ENCODE results near the gene LRRC47.

- TF ChIP-seq, protein P1, sequence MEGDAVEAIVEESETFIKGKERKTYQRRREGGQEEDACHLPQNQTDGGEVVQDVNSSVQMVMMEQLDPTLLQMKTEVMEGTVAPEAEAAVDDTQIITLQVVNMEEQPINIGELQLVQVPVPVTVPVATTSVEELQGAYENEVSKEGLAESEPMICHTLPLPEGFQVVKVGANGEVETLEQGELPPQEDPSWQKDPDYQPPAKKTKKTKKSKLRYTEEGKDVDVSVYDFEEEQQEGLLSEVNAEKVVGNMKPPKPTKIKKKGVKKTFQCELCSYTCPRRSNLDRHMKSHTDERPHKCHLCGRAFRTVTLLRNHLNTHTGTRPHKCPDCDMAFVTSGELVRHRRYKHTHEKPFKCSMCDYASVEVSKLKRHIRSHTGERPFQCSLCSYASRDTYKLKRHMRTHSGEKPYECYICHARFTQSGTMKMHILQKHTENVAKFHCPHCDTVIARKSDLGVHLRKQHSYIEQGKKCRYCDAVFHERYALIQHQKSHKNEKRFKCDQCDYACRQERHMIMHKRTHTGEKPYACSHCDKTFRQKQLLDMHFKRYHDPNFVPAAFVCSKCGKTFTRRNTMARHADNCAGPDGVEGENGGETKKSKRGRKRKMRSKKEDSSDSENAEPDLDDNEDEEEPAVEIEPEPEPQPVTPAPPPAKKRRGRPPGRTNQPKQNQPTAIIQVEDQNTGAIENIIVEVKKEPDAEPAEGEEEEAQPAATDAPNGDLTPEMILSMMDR (IDR thresholded peaks at IDR 0.05) = no peak
- no peak for TF ChIP-seq POLR2A (IDR thresholded peaks at IDR 0.05)
Measured at GRCh38 chr1:3745590-3746381, 50.5 kb downstream of the LRRC47 start.
